Lung (tissue), 12 donors: ENCODE data around the gene VOPP1. TPM values are rescaled to one million over a fixed set of nuclear protein-coding genes. Genes with fewer than 3 reads are reported as not detected.

Experiments
- ATAC-seq: fragments of 200-7000 bp; cut with Tn5 transposase; one replicate; pipeline ENCODE4 v1.9.1; 2020; ENCODE audit warnings: moderate number of reproducible peaks; ENCODE audit not compliant: insufficient read depth, low FRiP score
- DNase-seq, 3 donors: peaks; one replicate each; pipeline ENCODE4 v3.0.0-alpha.2; 2013 to 2017
- H3K27ac ChIP-seq, 2 donors: one replicate each; pipeline ENCODE4 v1.5.1; 2013; ENCODE audit warnings: mild to moderate bottlenecking in 2 of 2, moderate library complexity in 2 of 2, control low read depth in 1 of 2, inconsistent platforms in 1 of 2, low read depth in 1 of 2, low read length in 1 of 2
- H3K27me3 ChIP-seq, 3 donors: one replicate each; pipeline ENCODE4 v1.5.1; 2013; ENCODE audit warnings: low read length in 2 of 3; ENCODE audit not compliant: control insufficient read depth in 3 of 3, insufficient read depth in 3 of 3
- H3K36me3 ChIP-seq, 4 donors: one replicate each; pipeline ENCODE4 v1.5.1; 2013; ENCODE audit warnings: low read length in 4 of 4, mild to moderate bottlenecking in 1 of 4, moderate library complexity in 1 of 4; ENCODE audit not compliant: control insufficient read depth in 4 of 4, insufficient read depth in 4 of 4
- H3K4me1 ChIP-seq, 5 donors: one replicate each; pipeline ENCODE4 v1.5.1; 2013; ENCODE audit warnings: low read length in 5 of 5, mild to moderate bottlenecking in 2 of 5, moderate library complexity in 1 of 5; ENCODE audit not compliant: control insufficient read depth in 5 of 5, insufficient read depth in 5 of 5
- H3K4me3 ChIP-seq: one replicate; pipeline ENCODE4 v1.5.1; 2013; ENCODE audit warnings: mild to moderate bottlenecking, control low read depth, moderate library complexity
- H3K9ac ChIP-seq, 2 donors: one replicate each; pipeline ENCODE4 v1.5.1; 2013; ENCODE audit warnings: low read length in 2 of 2, control low read depth in 1 of 2; ENCODE audit not compliant: insufficient read depth in 1 of 2
- H3K9me3 ChIP-seq, 4 donors: one replicate each; pipeline ENCODE4 v1.5.1; 2013; ENCODE audit warnings: low read length in 3 of 4, mild to moderate bottlenecking in 1 of 4, moderate library complexity in 1 of 4; ENCODE audit not compliant: control insufficient read depth in 4 of 4, insufficient read depth in 3 of 4
- WGBS, 2 donors: extraction: QIAGEN DNeasy Blood & Tissue Kit; methylation state at CpG; one replicate each; pipeline ENCODE4 v1.1.7; 2013; 5-methylcytosine and 5-hydroxymethylcytosine counted together
- polyA plus RNA-seq, 2 donors: library from polyadenylated mRNA; stranded (reverse); fragments of 200-250 nt; gene quantifications; one replicate each; pipeline ENCODE4 v1.2.1, GENCODE V29; 2013
- total RNA-seq, 2 donors: library from RNA; depleted of rRNA in 1 of 2; stranded (reverse); fragments of >200 nt in 1 of 2; gene quantifications; one replicate each; pipeline ENCODE4 v1.2.1, GENCODE V29; 2014 to 2021
- TF ChIP-seq, protein P1 (sequence below): IDR thresholded peaks from 2 replicates; pipeline ENCODE4 v1.5.1; 2012; ENCODE audit warnings: mild to moderate bottlenecking; ENCODE audit errors: control extremely low read depth, extremely low read depth
- donor health status: control.
- donor health status: control.
- donor health status: Bipolar disorder and iron deficiency.
- donor health status: healthy.
- donor health status: DM: yes; HTN: yes; CAD: no.

The VOPP1 gene
- total and polyA plus RNA-seq, 4 donors = 25.8 to 64.0 (median 38.0) TPM

DNA sequence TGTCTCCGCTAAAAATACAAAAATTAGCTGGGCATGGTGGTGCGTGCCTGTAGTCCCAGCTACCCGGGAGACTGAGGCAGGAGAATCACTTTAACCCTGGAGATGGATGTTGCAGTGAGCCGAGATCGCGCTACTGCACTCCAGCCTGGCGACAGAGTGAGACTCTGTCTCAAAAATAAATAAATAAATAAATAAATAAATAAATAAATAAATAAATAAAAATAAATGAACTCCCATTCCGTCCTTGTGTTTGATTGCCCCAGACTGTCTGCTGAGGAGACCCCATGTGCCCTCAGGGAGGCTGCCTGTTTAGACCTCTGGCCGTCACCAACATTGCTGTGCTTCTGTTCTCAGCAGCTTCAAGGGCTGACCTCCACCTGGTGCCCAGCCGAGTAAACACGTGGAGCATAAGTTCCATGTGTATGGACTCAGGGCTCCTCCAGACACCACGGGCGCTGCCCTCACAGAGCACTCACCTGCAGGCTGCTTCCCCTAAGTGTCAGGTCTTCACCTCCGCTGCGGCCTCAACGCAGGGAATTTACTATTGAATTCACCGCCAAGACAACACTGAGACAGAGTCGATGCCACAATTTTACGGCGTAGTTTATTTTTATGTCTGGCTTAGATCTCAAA is 32.0 kb downstream of the VOPP1 start:
- WGBS, 2 donors = 97% methylated on average over 20 of the region's 20 CpGs
- peaks cover 0 to 15% (median 0%) of the 10 kb centered on the region in 5 donors for H3K4me1 ChIP-seq
- ATAC-seq (no peak), DNase-seq (no peak)
- H3K36me3 ChIP-seq = no peaks in the 10 kb centered on the region
- H3K27me3 ChIP-seq = no peaks in the 10 kb centered on the region
- H3K27ac ChIP-seq = no peak overlapping the region
- no peak overlapping the region for H3K9ac ChIP-seq
- TF ChIP-seq, protein P1, sequence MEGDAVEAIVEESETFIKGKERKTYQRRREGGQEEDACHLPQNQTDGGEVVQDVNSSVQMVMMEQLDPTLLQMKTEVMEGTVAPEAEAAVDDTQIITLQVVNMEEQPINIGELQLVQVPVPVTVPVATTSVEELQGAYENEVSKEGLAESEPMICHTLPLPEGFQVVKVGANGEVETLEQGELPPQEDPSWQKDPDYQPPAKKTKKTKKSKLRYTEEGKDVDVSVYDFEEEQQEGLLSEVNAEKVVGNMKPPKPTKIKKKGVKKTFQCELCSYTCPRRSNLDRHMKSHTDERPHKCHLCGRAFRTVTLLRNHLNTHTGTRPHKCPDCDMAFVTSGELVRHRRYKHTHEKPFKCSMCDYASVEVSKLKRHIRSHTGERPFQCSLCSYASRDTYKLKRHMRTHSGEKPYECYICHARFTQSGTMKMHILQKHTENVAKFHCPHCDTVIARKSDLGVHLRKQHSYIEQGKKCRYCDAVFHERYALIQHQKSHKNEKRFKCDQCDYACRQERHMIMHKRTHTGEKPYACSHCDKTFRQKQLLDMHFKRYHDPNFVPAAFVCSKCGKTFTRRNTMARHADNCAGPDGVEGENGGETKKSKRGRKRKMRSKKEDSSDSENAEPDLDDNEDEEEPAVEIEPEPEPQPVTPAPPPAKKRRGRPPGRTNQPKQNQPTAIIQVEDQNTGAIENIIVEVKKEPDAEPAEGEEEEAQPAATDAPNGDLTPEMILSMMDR = no peak
- no peak overlapping the region for H3K4me3 ChIP-seq
- peaks cover 0 to 2% (median 0%) of the 10 kb centered on the region in 4 donors for H3K9me3 ChIP-seq

- peaks cover 0 to 21% (median 0%) of the 10 kb centered on the region in 5 donors for H3K4me1 ChIP-seq
- TF ChIP-seq, protein P1 = no peak
Observed at GRCh38 chr7:55539380-55539779, 32.9 kb downstream of the VOPP1 start.

GRCh38 chr7:55538538-55538937 is 33.8 kb downstream of the VOPP1 start:
- Histone ChIP-seq H3K9me3 (peaks cover 0 to 2% (median 0%) of the 10 kb centered on the region in 4 donors), H3K27me3 (no peaks in the 10 kb centered on the region), H3K4me1 (peaks cover 0 to 22% (median 0%) of the 10 kb centered on the region in 5 donors), H3K4me3 (no peak overlapping the region), H3K36me3 (no peaks in the 10 kb centered on the region), H3K27ac (no peak overlapping the region), H3K9ac (no peak overlapping the region)
- WGBS, 2 donors = 60 to 77% methylated on average over 3 of the region's 3 CpGs
- DNase-seq = no peak
- TF ChIP-seq, protein P1 = no peak
- no peak for ATAC-seq

More at GRCh38 chr7:55539380-55539779, 32.9 kb downstream of the VOPP1 start:
- Histone ChIP-seq H3K4me3 (no peak overlapping the region), H3K9ac (no peak overlapping the region), H3K9me3 (peaks cover 0 to 2% (median 0%) of the 10 kb centered on the region in 4 donors), H3K36me3 (no peaks in the 10 kb centered on the region), H3K27ac (no peak overlapping the region), H3K27me3 (no peaks in the 10 kb centered on the region)
- DNase-seq (no peak), ATAC-seq (no peak)
- 71 to 76% methylated on average over 3 of the region's 3 CpGs for WGBS, 2 donors
